Adipocyte (in vitro differentiated cells): Measurements from ENCODE around the gene ZFAND4.
"Not testable (repeated sequence)": the region's sequence is repeated elsewhere in the genome, so short reads cannot be mapped to it uniquely, and the experiment has no call there.

Experiments used
- DNase-seq: peaks from one replicate; pipeline ENCODE4 v3.0.0-alpha.2; 2015; ENCODE audit warnings: low read depth
- H3K27me3 ChIP-seq: replicated peaks from 2 replicates; pipeline ENCODE4 v1.7.0; 2013; ENCODE audit warnings: mild to moderate bottlenecking, low read length, moderate library complexity; ENCODE audit not compliant: control insufficient read depth, insufficient read depth
- H3K36me3 ChIP-seq: 2 replicates; pipeline ENCODE4 v1.7.0; 2013; ENCODE audit warnings: low read length, mild to moderate bottlenecking, moderate library complexity; ENCODE audit not compliant: control insufficient read depth, insufficient read depth, severe bottlenecking
- H3K4me1 ChIP-seq: 2 replicates; pipeline ENCODE4 v1.7.0; 2013; ENCODE audit warnings: mild to moderate bottlenecking, low read length, moderate library complexity; ENCODE audit not compliant: control insufficient read depth, insufficient read depth
- H3K4me3 ChIP-seq: 2 replicates; pipeline ENCODE4 v1.7.0; 2013; ENCODE audit warnings: mild to moderate bottlenecking, low read length, moderate library complexity
- H3K9ac ChIP-seq: 2 replicates; pipeline ENCODE4 v1.7.0; 2013; ENCODE audit warnings: mild to moderate bottlenecking, low read length, moderate library complexity
- H3K9me3 ChIP-seq: 2 replicates; pipeline ENCODE4 v1.7.0; 2013; ENCODE audit warnings: mild to moderate bottlenecking, low read length, moderate library complexity; ENCODE audit not compliant: control insufficient read depth

ZFAND4 gene

DNA sequence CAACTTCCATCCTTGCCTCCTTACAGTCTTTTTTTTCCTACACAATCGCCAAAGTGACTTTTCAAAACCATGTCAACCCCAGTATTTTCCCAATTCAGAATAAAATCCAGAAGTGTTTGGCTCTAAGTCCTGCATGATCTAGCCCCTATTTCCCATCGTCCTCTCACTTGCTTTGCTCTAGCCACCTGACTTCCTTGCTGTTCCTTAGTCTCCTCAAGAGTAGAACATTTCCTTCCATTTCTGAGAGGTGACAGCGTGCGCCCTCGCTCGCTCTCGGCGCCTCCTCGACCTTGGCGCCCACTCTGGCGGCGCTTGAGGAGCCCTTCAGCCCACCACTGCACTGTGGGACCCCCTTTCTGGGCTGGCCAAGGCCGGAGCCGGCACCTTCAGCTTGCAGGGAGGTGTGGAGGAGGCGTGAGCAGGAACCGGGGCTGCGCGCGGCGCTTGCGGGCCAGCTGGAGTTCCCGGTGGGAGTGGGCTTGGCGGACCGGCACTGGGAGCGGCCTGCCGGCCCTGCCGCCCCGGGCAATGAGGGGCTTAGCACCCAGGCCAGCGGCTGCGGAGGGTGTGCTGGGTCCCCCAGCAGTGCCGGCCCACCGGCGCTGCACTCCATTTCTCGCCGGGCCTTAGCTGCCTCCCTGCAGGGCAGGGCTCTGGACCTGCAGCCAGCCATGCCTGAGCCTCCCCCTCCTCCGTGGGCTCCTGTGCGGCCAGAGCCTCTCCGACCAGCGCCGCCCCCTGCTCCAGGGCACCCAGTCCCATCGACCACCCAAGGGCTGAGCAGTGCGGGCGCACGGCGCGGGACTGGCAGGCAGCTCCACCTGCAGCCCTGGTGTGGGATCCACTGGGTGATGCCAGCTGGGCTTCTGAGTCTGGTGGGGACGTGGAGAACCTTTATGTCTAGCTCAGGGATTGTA is 72.0 kb downstream of the ZFAND4 start:
- H3K4me1 ChIP-seq, H3K36me3 ChIP-seq, H3K27me3 ChIP-seq, H3K9ac ChIP-seq, DNase-seq, H3K9me3 ChIP-seq: not testable (repeated sequence)
- peak overlapping the region; percentile 37 for H3K4me3 ChIP-seq

DNA sequence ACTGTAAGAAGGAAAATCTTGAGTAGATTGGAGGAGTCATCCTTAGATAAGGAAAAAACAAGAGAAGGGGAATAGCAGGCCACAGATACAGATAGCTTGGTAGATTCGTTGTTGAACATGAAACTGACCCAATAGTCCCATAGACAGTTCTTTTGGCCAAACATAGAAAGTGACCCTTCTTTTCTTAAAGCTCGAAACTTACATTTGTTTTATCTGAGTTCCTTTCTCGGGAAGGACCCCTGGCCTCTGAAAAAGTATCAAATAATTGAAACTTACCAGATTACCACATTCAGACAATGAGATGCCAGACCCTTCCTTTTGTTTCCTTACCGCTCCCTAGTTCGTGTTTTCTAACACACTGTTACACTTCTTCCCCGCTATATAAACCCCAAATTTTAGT is 72.9 kb downstream of the ZFAND4 start:
- H3K4me1 ChIP-seq = no peaks in the 10 kb centered on the region
- no peak for DNase-seq
- no peak overlapping the region for H3K9ac ChIP-seq
- H3K36me3 ChIP-seq = no peaks in the 10 kb centered on the region
- H3K27me3 ChIP-seq = peaks cover 8% of the 10 kb centered on the region
- no peak overlapping the region for H3K4me3 ChIP-seq
- no peaks in the 10 kb centered on the region for H3K9me3 ChIP-seq

DNA sequence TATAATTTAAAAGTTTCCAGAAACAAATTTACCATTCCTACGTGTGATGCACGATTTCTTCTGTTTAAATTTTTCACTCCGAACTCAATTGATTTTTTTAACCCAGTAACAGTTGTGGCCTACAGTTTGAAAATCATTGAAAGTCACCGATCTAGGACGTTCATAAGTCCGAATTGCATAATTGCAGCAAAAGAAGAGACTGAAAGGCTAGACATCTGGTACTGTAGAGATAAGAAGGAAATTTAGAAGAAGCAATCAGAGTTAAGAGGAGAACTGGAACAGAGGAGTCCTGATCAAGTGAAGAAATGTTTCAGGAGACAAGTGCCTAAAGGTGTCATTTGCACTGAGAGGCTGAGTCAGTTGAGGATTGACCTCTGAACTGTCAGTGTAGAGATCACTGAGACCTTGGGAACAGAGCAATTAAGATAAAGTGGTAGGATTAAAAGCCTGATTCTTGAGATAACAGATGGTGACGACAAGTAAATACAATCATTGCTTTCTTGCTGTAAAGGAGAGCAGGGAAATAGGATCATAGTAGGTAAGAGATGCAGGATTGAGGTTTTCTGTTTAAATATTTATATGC is 73.5 kb downstream of the ZFAND4 start:
- no peaks in the 10 kb centered on the region for H3K9me3 ChIP-seq
- H3K4me1 ChIP-seq = no peaks in the 10 kb centered on the region
- H3K27me3 ChIP-seq = peaks cover 8% of the 10 kb centered on the region

DNA sequence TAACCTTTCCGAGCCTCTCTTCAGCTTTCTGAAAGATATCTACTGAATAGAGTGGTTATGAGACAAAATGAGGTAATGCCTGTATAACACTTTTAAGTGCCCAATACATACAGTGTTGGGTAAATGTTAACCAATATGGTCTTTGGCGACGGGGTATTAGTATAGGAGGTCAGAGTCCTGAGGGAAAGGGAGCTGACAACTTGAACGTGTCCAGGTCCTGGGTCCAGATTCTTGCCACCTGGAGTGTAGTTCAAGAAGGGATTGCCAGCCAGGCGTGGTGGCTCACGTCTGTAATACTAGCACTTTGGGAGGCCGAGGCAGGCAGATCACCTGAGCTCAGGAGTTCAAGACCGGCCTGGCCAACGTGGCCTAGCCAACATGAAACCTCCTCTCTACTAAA is 76.0 kb downstream of the ZFAND4 start:
- no peaks in the 10 kb centered on the region for H3K9me3 ChIP-seq
- DNase-seq = no peak
- no peak overlapping the region for H3K9ac ChIP-seq
- H3K36me3 ChIP-seq = no peaks in the 10 kb centered on the region
- peaks cover 8% of the 10 kb centered on the region for H3K27me3 ChIP-seq
- peaks cover 11% of the 10 kb centered on the region for H3K4me1 ChIP-seq
- no peak overlapping the region for H3K4me3 ChIP-seq

More for the DNA sequence above, 73.5 kb downstream of the ZFAND4 start:
- H3K4me3 ChIP-seq = no peak overlapping the region
- no peak for DNase-seq
- H3K36me3 ChIP-seq = no peaks in the 10 kb centered on the region
- H3K9ac ChIP-seq = no peak overlapping the region

DNA sequence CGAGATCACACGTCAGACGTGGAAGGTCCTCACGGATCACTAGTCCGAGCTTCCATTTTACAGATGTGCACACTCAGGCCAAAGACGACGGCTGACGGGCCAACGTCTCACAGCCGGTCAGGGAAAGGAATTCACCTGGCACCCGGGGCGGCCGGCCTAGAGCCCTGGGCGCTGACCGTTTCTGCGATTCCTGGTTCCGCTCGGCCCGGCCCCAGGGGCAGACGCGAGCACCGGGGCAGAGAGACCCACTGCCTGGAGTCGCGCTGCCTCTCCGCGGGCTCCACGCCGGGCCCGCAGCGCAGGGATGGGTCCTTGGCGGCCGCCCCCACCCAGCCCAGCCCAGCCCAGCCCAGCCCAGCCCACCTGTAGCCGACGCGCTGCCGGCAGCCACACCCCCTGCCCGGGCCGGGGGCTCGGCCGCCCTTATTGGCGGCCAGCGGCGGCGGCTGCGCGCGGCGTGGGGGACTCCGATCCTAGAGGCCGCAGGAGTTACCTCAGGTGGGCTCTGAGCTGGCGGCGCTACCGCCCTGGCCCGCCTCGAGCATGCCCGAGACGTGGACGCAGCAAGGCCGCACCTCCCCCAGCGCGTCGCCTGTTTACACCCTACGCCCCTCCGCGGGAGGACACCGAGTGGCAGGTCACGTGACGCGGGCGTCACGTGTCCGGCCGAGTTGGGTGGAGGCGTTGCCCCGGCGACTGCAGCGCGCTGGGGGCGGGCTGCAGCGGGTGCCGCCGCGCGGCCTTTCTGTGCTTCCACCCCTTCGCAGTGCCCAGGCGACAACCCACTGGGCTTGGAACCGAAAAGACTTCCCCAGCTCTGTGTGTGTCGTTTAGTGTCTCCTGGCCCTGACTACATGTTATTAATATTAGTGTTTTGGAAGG is 78.1 kb downstream of the ZFAND4 start:
- peak overlapping the region; percentile 91 for H3K4me3 ChIP-seq
- H3K36me3 ChIP-seq = no peaks in the 10 kb centered on the region
- H3K9me3 ChIP-seq = peaks cover 4% of the 10 kb centered on the region
- DNase-seq = peak; percentile 96
- H3K27me3 ChIP-seq = no peaks in the 10 kb centered on the region
- peaks cover 11% of the 10 kb centered on the region for H3K4me1 ChIP-seq
- H3K9ac ChIP-seq = peak overlapping the region; percentile 89

DNA sequence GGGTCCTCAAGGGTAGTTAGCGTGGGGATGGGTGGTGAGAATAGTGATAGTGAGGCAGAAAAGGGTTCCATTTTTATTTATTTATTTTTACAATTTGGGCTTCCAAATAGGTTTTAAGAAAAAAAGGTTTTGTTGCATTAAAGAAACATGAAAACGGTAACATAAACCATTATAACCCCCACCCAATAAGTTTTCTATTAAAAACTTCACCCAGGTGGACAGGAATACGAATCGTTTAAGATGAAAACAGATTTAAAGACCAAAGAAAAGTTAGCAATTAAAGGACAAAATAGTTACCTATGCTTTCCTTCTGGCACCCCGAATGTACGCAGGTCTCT is 78.7 kb downstream of the ZFAND4 start:
- no peaks in the 10 kb centered on the region for H3K36me3 ChIP-seq
- DNase-seq = no peak
- H3K9me3 ChIP-seq = peaks cover 4% of the 10 kb centered on the region
- peaks cover 11% of the 10 kb centered on the region for H3K4me1 ChIP-seq
- peak overlapping the region; percentile 91 for H3K4me3 ChIP-seq
- peak overlapping the region; percentile 89 for H3K9ac ChIP-seq
- no peaks in the 10 kb centered on the region for H3K27me3 ChIP-seq

DNA sequence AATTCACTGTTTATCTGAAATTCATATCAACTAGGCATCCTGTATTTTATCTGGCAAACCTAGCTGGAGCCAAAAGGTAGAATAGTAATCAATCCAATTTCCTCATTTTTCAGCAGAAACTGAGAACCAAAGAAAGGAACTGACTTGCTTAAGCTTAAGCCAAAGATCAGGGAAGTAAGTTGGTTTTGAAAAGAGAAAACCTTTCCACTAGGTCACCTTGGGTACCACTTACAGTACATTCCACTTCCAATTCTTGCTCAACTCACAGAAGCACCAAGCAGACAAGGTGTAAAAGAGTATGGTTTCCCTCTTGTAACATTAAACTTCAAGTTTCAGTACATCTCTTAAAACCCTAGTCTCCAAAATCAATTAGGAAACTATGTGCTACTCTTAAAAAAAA is 79.6 kb downstream of the ZFAND4 start:
- H3K9me3 ChIP-seq = peaks cover 4% of the 10 kb centered on the region
- no peak overlapping the region for H3K9ac ChIP-seq
- no peaks in the 10 kb centered on the region for H3K36me3 ChIP-seq
- H3K27me3 ChIP-seq = no peaks in the 10 kb centered on the region
- H3K4me3 ChIP-seq = peak overlapping the region; percentile 91
- no peak for DNase-seq
- peaks cover 11% of the 10 kb centered on the region for H3K4me1 ChIP-seq

DNA sequence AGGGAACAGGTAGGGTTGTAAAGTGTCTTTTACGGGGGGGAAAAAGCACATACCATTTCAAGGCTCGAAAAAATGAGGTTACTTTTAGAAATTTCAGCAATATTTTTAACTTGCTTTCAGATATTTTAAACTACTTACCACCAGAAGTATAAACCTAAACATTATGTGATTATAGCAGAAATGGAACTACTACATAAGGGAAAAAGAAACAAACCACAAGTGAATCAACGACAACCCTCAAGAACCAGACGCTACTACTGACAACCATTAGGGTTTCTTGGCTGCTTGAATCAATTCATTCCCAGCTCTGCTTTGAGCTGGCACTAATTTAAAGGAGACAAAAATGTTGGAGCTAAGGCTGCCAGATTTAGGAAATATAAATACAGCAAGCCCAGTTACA is 80.1 kb downstream of the ZFAND4 start:
- H3K27me3 ChIP-seq = no peaks in the 10 kb centered on the region
- H3K4me3 ChIP-seq = no peak overlapping the region
- no peak overlapping the region for H3K9ac ChIP-seq
- no peaks in the 10 kb centered on the region for H3K36me3 ChIP-seq
- no peak for DNase-seq
- peaks cover 11% of the 10 kb centered on the region for H3K4me1 ChIP-seq
- peaks cover 4% of the 10 kb centered on the region for H3K9me3 ChIP-seq

DNA sequence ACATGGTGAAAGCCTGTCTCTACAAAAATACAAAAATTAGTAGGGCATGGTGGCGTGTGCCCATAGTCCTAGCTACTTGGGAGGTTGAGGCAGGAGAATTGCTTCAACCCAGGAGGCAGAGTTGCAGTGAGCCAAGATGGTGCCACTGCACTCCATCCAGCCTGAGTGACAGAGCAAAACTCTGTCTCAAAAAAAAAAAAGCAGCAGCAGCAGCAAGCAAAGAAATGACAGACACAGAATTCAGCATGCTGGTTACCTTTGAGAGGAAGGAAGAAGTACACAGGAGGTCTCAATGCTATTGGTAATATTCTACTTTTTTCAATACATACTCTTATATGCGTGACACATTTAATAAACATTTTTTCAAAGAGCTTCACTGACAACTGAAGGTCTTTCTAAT is 81.3 kb downstream of the ZFAND4 start:
- Histone ChIP-seq H3K9me3 (peaks cover 4% of the 10 kb centered on the region), H3K36me3 (no peaks in the 10 kb centered on the region), H3K4me3 (no peak overlapping the region), H3K9ac (no peak overlapping the region), H3K27me3 (no peaks in the 10 kb centered on the region), H3K4me1 (peaks cover 11% of the 10 kb centered on the region)
- DNase-seq = no peak

DNA sequence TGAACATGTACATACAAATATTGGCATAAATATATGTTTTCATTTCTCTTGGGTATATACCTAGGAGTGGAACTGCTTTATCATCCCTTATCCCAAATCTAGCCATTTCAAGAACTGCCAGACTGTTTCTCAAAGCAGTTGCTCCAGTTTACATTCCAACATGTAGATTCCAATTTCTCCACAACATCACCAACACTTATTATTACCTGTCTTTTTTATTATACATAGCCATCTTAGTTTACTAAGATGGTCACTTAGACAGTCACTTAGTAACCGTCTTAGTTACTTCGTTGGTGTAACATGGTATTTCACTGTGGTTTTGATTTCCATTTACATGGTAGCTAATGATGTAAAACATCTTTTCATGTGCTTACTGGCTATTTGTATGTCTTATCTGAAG is 82.7 kb downstream of the ZFAND4 start:
- peaks cover 4% of the 10 kb centered on the region for H3K9me3 ChIP-seq
- DNase-seq = no peak
- no peak overlapping the region for H3K9ac ChIP-seq
- peaks cover 11% of the 10 kb centered on the region for H3K4me1 ChIP-seq
- no peaks in the 10 kb centered on the region for H3K27me3 ChIP-seq
- no peak overlapping the region for H3K4me3 ChIP-seq
- H3K36me3 ChIP-seq = no peaks in the 10 kb centered on the region

DNA sequence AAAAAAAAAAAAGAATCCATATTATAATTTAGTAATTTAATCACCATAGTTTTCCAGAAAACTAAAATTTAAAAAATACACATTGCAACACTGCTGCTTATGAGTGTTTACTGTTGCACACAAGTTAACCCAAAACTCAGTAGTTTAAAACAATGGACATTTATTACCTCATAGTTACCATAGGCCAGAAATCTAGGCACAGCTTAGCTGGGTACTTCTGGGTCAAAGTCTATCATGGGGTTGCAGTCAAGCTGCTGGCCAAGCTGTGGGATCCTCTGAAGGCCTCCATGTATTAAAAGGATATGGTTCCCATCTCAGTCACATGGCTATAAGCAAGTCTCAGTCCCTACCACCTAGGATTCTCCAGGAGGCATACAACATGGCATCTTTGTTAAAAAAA is 83.6 kb downstream of the ZFAND4 start:
- H3K4me1 ChIP-seq = peaks cover 11% of the 10 kb centered on the region
- no peaks in the 10 kb centered on the region for H3K36me3 ChIP-seq
- H3K9me3 ChIP-seq = peaks cover 7% of the 10 kb centered on the region
- H3K9ac ChIP-seq = no peak overlapping the region
- H3K27me3 ChIP-seq = no peaks in the 10 kb centered on the region
- DNase-seq = no peak
- no peak overlapping the region for H3K4me3 ChIP-seq
